HepG2 (cell line): ENCODE data around the gene TRPC4AP. TPM values are rescaled to one million over a fixed set of nuclear protein-coding genes. Genes with fewer than 3 reads are reported as not detected.
A peak's percentile ranks its signal among the peaks of the same experiment; 100 is the strongest.

Experiments
- ELF1 ChIP-seq: sonication (generic); formaldehyde crosslinking; IDR thresholded peaks from 2 replicates; pipeline ENCODE4 v1.4.0; 2020; ENCODE audit warnings: missing genetic modification reagents
- ELF3 ChIP-seq: IDR thresholded peaks from 2 replicates; pipeline ENCODE4 v1.6.1; 2016; ENCODE audit warnings: missing genetic modification reagents, missing compliant biosample characterization
- FLYWCH1 ChIP-seq: sonication (generic); formaldehyde crosslinking; IDR thresholded peaks from 2 replicates; pipeline ENCODE4 v1.8.1; 2023; ENCODE audit warnings: mild to moderate bottlenecking, missing genetic modification reagents
- HMG20A ChIP-seq: IDR thresholded peaks from 2 replicates; pipeline ENCODE4 v1.6.1; 2016; ENCODE audit warnings: borderline replicate concordance
- KAT8 ChIP-seq: IDR thresholded peaks from 2 replicates; pipeline ENCODE4 v1.6.1; 2016; ENCODE audit warnings: missing genetic modification reagents, missing compliant biosample characterization
- MZF1 ChIP-seq: sonication (generic); formaldehyde crosslinking; IDR thresholded peaks from 2 replicates; pipeline ENCODE4 v1.8.1; 2023; ENCODE audit warnings: mild to moderate bottlenecking, missing genetic modification reagents, borderline replicate concordance
- PREB ChIP-seq: sonication (generic); formaldehyde crosslinking; IDR thresholded peaks from 2 replicates; pipeline ENCODE4 v1.4.0; 2020; ENCODE audit warnings: missing genetic modification reagents
- SATB2 ChIP-seq: sonication (generic); formaldehyde crosslinking; IDR thresholded peaks from 2 replicates; pipeline ENCODE4 v1.5.0; 2020; ENCODE audit warnings: missing genetic modification reagents
- TBP ChIP-seq: sonication (generic); formaldehyde crosslinking; IDR thresholded peaks from 2 replicates; pipeline ENCODE4 v1.5.0; 2020; ENCODE audit warnings: missing genetic modification reagents
- UBTF ChIP-seq: sonication (generic); formaldehyde crosslinking; IDR thresholded peaks from 2 replicates; pipeline ENCODE4 v1.4.0; 2020; ENCODE audit warnings: mild to moderate bottlenecking, missing genetic modification reagents
- polyA plus RNA-seq, 8 experiments: library from polyadenylated mRNA; depleted of rRNA in 3 of 8; stranded (reverse) in 7 of 8; unstranded in 1 of 8; fragments of >200 nt; fragmentation: Illumina TruSeq in 4 of 8; extraction: Trizol in 4 of 8; gene quantifications; 2 replicates each; pipeline versions ENCODE4 v1.2.1 to v1.2.3, GENCODE V29; 2011 to 2016; ENCODE audit warnings: low read depth in 4 of 8, missing spikeins in 1 of 8, mixed read lengths in 1 of 8; ENCODE audit not compliant: insufficient read depth in 1 of 8
- total RNA-seq, 5 experiments: library from RNA; depleted of rRNA; stranded (reverse); fragments of >200 nt; fragmentation: Illumina TruSeq; extraction: Trizol; gene quantifications; 2 replicates each; pipeline ENCODE4 v1.2.3, GENCODE V29; 2016; ENCODE audit warnings: low read depth in 1 of 5
- TF ChIP-seq, protein P1 (sequence below): sonication (generic); formaldehyde crosslinking; IDR thresholded peaks from 2 replicates; pipeline ENCODE4 v1.4.0; 2020; ENCODE audit warnings: missing genetic modification reagents
- TF ChIP-seq, protein P2 (sequence below): sonication (generic); formaldehyde crosslinking; IDR thresholded peaks from 2 replicates; pipeline ENCODE4 v1.4.0; 2020; ENCODE audit warnings: missing genetic modification reagents
- TF ChIP-seq, protein P3 (sequence below): IDR thresholded peaks from 2 replicates; pipeline ENCODE4 v1.6.1; 2016; ENCODE audit warnings: low read depth, borderline replicate concordance

Gene TRPC4AP
- total and polyA plus RNA-seq, 2 of the 13 experiments (the other 11 are each of a cell fraction or from before 2014, with no cell fraction given), result 136 to 137 TPM

- TF ChIP-seq, protein P1, sequence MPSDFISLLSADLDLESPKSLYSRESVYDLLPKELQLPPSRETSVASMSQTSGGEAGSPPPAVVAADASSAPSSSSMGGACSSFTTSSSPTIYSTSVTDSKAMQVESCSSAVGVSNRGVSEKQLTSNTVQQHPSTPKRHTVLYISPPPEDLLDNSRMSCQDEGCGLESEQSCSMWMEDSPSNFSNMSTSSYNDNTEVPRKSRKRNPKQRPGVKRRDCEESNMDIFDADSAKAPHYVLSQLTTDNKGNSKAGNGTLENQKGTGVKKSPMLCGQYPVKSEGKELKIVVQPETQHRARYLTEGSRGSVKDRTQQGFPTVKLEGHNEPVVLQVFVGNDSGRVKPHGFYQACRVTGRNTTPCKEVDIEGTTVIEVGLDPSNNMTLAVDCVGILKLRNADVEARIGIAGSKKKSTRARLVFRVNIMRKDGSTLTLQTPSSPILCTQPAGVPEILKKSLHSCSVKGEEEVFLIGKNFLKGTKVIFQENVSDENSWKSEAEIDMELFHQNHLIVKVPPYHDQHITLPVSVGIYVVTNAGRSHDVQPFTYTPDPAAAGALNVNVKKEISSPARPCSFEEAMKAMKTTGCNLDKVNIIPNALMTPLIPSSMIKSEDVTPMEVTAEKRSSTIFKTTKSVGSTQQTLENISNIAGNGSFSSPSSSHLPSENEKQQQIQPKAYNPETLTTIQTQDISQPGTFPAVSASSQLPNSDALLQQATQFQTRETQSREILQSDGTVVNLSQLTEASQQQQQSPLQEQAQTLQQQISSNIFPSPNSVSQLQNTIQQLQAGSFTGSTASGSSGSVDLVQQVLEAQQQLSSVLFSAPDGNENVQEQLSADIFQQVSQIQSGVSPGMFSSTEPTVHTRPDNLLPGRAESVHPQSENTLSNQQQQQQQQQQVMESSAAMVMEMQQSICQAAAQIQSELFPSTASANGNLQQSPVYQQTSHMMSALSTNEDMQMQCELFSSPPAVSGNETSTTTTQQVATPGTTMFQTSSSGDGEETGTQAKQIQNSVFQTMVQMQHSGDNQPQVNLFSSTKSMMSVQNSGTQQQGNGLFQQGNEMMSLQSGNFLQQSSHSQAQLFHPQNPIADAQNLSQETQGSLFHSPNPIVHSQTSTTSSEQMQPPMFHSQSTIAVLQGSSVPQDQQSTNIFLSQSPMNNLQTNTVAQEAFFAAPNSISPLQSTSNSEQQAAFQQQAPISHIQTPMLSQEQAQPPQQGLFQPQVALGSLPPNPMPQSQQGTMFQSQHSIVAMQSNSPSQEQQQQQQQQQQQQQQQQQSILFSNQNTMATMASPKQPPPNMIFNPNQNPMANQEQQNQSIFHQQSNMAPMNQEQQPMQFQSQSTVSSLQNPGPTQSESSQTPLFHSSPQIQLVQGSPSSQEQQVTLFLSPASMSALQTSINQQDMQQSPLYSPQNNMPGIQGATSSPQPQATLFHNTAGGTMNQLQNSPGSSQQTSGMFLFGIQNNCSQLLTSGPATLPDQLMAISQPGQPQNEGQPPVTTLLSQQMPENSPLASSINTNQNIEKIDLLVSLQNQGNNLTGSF (CRISPR knock-in tag), result peak; percentile 98
- TF ChIP-seq MZF1 (CRISPR knock-in tag), result no peak
- peak; percentile 98 for TF ChIP-seq ELF3 (CRISPR knock-in tag)
- TF ChIP-seq, protein P2, sequence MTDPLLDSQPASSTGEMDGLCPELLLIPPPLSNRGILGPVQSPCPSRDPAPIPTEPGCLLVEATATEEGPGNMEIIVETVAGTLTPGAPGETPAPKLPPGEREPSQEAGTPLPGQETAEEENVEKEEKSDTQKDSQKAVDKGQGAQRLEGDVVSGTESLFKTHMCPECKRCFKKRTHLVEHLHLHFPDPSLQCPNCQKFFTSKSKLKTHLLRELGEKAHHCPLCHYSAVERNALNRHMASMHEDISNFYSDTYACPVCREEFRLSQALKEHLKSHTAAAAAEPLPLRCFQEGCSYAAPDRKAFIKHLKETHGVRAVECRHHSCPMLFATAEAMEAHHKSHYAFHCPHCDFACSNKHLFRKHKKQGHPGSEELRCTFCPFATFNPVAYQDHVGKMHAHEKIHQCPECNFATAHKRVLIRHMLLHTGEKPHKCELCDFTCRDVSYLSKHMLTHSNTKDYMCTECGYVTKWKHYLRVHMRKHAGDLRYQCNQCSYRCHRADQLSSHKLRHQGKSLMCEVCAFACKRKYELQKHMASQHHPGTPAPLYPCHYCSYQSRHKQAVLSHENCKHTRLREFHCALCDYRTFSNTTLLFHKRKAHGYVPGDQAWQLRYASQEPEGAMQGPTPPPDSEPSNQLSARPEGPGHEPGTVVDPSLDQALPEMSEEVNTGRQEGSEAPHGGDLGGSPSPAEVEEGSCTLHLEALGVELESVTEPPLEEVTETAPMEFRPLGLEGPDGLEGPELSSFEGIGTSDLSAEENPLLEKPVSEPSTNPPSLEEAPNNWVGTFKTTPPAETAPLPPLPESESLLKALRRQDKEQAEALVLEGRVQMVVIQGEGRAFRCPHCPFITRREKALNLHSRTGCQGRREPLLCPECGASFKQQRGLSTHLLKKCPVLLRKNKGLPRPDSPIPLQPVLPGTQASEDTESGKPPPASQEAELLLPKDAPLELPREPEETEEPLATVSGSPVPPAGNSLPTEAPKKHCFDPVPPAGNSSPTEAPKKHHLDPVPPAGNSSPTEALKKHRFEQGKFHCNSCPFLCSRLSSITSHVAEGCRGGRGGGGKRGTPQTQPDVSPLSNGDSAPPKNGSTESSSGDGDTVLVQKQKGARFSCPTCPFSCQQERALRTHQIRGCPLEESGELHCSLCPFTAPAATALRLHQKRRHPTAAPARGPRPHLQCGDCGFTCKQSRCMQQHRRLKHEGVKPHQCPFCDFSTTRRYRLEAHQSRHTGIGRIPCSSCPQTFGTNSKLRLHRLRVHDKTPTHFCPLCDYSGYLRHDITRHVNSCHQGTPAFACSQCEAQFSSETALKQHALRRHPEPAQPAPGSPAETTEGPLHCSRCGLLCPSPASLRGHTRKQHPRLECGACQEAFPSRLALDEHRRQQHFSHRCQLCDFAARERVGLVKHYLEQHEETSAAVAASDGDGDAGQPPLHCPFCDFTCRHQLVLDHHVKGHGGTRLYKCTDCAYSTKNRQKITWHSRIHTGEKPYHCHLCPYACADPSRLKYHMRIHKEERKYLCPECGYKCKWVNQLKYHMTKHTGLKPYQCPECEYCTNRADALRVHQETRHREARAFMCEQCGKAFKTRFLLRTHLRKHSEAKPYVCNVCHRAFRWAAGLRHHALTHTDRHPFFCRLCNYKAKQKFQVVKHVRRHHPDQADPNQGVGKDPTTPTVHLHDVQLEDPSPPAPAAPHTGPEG (CRISPR knock-in tag), result peak; percentile 94
- peak; percentile 92 for TF ChIP-seq UBTF (CRISPR knock-in tag)
- 0 out of 2 replicates have a peak, but pooled peaks have one; percentile 12 for TF ChIP-seq HMG20A (CRISPR knock-in tag)
- TF ChIP-seq PREB (CRISPR knock-in tag), result no peak
- peak; percentile 96 for TF ChIP-seq TBP (CRISPR knock-in tag)
- peak; percentile 92; the same call in 1 of the 2 replicates for TF ChIP-seq SATB2
- peak; percentile 96 for TF ChIP-seq KAT8
- TF ChIP-seq, protein P3, sequence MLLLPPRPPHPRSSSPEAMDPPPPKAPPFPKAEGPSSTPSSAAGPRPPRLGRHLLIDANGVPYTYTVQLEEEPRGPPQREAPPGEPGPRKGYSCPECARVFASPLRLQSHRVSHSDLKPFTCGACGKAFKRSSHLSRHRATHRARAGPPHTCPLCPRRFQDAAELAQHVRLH, result peak; percentile 96; the same call in 1 of the 2 replicates
- TF ChIP-seq ELF1 (CRISPR knock-in tag), result peak; percentile 90
- peak; percentile 95 for TF ChIP-seq FLYWCH1 (CRISPR knock-in tag)
These were observed at the start of gene TRPC4AP (continued) for GRCh38 chr20:35092524-35093266.
